GM18505 (cell line): ENCODE data around the gene GNS.

Experiments used
- ATAC-seq: cut with Tn5 transposase; IDR thresholded peaks from one replicate; pipeline ENCODE4 v1.9.1; 2021; ENCODE audit not compliant: unreplicated experiment
- POLR2A ChIP-seq: IDR thresholded peaks from 4 replicates; pipeline ENCODE4 v1.6.1; 2011; ENCODE audit warnings: borderline replicate concordance; ENCODE audit not compliant: insufficient read depth, insufficient read length; ENCODE audit errors: extremely low read depth

Gene GNS

DNA sequence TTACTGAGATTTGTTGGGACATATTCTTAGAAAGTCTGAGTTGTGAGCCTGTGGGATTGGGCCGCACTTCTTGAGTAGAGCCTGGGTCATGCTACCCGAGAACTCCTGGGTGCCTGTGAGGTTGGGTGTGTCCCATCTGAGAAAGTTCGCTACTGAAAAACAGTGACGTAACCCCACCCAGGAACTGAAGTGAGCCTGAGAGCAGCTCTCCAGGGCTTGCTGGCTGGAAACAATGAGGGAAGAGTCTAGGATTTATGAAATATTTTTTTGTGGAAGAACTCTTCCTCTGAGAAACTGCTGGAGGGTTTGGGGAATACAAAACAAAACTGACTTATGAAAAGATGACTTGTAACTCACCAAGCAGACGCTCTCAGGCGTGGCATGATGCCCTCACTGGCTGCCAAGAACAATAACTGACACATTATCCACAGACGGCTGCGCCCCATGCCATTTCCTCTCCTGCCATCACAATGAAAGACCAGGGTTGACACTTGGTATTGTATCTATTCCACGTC is 79.7 kb downstream of the GNS start:
- no peak for TF ChIP-seq POLR2A
- no peak for ATAC-seq

DNA sequence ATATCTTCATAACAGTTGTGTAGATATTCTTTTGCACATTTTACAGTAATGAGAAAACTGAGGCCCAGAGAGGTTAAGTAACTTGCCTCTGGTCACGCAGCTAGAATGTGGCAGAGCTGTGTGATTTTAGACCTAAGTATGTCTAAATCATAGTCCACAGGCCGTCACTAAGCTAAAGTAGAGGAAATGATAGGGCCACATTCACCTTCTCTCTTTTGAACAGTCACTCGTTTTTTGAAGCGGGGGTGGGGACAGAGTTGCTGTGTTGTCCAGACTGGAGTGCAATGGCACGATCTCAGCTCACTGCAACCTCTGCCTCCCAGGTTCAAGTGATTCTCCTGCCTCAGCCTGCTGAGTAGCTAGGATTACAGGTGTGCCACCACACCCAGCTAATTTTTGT is 80.4 kb downstream of the GNS start:
- TF ChIP-seq POLR2A: no peak
- ATAC-seq: no peak

DNA sequence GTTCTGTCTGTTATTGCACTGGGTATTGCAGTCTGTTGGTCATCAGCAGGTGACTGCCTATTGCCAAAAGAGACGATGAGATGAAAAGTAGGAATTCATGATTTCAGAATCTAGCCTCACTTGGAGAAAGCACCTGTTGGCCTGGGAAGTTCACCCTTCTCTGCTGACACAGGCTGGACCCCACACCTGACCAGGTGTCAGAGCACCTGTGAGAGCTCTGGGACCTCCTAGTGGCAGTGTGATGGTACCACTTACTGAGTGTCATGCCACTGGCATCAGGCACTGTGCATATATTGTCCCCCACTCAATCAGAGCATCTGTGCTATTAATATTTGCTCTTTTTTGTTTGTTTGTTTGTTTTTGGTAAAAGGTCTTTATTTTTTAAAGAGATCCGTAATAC is 81.0 kb downstream of the GNS start:
- ATAC-seq: no peak
- no peak for TF ChIP-seq POLR2A

DNA sequence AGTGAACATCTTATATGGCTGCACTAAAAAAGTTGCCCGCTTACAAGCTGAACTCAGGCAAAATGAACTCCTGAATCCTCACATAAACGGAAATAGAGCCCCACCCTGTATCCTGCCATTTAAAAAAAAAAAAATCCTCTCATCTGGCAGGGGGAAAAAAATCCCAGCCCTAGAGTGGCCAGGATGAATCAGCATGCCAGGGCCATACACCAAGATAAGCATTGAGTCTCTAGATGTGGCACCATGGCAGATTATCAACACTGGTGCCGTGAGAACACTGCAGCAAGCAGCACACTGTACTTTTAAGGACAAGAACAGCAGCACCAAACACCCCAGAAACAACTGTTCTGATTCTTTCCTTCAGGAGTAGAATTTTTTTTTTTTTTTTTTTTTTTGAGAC is 83.4 kb downstream of the GNS start:
- TF ChIP-seq POLR2A: no peak
- no peak for ATAC-seq

DNA sequence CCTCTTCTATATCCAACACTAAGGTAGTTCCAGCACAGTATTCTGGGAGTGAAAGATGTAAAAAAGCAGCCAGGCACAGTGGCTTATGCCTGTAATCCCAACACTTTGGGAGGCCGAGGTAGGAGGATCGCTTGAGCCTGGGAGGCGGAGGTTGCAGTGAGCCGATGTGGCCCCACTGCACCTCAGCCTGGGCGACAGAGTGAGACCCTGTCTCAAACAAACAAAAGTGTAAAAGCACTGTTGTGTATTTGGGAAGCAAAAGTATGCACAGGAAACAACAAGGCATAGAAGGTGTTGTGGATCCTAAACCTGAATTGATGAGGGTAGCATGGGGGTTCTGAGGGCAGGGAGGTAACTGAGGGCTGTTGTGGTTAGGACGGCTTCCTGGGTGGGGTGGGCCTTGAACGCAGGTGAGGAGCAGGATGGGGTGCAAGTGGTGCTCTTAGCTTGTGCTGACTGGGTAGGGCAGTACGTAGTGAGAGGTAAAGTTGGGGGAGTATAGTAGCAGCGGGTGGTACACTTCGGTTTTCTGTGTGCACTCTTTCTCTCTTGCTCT is 84.8 kb downstream of the GNS start:
- no peak for TF ChIP-seq POLR2A
- no peak for ATAC-seq

DNA sequence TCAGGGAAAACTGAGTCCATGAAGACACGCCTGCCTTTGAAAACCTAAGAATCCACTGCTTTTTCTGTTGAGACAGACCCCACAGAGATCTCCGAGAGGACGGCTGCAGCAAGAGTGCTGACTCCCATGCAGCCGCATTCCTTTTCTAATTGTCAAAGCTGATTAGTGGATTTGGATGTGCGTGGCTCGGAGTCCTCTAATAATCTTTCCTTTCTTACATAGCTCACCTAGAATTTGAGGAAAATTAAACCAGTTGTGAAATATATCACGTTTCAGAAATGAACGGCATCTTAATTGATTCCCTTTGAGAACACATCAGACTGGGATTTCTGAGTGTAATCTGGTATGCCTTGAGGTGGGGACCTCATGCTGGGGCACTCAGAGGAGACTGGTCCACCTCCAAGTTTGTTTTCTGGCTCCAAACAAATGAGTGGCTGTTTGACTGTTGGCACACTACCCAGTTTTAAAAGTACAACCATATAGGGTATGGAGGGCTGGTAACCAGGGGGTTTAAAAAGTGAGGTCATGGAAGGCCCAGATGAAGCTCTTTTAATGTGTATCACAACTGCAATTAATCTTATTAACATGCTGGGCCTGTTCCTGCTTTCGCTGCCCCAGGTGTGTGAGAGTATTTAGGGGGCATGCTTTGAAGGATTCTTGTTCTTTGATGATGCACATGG is 85.6 kb downstream of the GNS start:
- ATAC-seq: no peak
- TF ChIP-seq POLR2A: no peak

DNA sequence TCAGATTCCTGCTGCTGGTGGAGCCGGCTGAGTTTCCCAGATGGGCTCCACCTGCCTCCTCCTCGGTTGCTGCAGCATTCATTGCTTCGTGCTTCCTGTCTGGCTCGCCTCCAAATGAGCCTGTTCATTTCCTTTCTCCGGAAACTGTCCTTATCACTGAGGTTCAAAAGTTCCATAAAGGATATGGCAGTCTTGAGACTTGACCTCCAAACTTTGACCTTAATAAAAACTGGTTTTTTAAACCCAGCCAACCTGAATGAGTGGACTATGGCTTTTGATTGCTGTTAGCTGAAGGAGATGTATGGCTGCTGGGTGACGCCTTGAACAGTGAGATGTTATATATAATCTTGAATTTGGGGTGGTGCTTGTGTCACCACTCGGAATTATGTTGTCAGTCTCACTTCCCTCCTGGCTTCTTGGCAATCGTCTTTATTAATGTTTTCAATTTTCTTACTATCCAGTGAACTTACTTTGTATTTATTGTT is 86.2 kb downstream of the GNS start:
- no peak for TF ChIP-seq POLR2A
- no peak for ATAC-seq

DNA sequence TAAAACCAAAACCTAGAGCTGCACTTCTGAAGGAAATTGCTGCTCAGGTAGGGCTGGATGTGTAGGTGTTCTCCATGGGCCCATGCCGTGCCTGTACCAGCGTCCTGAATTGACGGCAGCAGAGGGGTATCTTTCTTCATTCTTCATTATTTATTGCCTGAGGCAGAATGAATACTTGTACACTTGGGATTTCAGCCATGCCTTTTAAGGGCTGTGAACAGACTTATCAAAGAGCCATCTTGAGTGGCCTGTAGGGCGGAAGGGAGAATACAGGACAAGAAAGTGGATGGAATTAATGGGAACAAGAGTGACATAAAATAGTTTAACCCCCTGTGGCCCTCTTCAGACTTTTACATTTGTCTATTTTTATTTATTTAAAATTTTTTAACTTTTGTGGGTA is 87.5 kb downstream of the GNS start:
- no peak for ATAC-seq
- TF ChIP-seq POLR2A: no peak

DNA sequence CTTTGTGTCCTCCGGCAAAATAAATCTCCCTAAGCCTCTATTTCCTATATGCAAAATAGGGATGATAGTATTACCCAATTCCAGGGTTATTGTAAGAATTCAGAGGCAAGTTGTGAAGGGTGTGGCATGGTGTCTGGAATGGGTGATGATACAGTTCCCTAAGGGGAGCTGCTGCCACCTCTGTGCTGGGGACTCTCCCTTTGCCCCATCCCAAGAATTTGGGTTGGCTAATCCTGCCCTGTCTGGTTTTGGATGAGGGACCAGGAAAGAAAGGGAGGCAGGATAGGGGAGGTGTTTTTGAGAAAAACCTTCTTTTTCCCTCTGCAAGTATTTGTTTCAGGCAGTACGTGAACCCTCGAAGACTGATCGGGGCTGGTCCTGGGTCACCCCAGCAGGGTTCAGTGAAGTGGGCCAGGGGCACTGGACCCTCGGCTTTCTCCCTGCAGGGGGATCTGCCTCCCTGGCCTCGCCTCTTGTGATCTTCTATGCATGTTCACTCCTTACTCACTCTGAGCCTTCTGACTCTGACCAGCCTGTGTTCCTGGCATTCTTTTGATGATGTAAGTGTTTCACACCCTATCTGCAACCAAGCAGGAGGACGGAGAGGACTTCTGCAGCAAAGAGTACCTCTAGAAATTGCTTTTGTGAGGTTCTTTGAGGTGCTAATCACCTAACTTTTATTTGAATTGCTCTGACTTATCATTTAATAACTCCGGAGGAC is 88.1 kb downstream of the GNS start:
- TF ChIP-seq POLR2A: no peak
- ATAC-seq: no peak

DNA sequence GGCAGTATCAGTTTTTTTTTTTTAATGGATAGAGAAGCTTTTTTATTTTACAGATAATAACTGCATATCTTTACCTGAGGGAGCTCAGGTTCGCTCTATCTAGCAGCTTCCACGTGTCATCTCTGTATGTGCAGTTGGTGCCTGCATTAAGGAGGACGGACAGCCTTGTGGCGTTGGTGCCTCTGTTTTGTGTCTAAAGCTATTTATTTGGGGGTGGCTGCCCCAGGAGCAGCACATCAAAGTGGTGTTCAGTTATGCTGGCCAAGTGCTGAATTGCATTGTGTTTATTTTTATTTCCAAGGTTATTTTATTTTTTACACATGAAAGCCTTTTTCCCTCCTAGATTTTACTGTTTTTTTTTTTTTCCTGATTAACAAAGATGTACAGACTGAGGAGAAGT is 89.2 kb downstream of the GNS start:
- ATAC-seq: no peak

DNA sequence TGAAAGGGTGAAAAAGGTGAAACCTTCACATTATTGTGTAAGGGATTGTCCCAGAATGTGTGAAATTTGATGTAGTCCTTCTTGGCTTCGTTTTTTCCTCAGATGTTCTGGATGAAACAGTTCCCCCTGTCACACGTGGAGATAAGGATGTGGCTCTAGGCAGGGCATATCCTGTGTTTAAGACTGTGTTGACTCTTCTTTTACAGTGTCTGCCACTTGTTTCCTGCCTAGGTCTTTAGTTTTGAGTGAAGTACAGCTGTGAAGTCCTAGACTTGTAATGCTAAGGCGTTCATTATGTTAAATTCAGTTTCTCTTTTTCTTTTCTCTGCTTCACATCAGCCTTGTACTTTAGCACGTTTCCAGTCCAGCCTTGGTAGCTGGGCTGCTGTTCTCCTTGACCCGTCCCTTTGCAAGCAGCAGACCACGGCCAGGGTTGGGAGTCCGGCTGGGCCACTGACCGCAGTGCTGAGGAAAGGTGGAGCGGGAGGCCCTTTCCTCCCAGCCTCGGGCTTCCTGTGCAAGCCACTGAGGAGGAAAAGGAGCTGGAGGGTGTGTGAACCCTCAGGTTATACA is 89.8 kb downstream of the GNS start:
- peak; percentile 33 for TF ChIP-seq POLR2A
- ATAC-seq: peak; percentile 61

More for the DNA sequence above, 89.2 kb downstream of the GNS start:
- TF ChIP-seq POLR2A: no peak

DNA sequence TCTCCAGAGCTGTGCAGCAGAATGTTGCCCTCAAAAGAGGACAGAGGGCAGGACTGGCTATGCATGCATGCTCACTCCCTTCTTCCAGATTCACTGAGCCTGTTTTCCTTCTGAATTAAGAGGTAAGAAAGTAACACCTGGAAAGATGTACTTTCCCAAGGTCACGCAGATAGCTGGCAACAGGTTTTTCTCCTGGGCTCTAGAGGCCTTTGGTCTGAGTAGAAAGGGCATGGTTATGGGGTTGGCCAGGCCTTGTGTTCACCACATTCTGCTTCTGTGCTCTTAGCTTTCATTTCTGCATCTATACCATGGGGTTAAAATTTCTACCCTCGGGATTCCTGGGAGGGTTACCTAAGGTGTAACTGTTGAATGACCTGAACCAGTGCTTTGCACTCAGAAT is 91.4 kb downstream of the GNS start:
- no peak for TF ChIP-seq POLR2A
- no peak for ATAC-seq

DNA sequence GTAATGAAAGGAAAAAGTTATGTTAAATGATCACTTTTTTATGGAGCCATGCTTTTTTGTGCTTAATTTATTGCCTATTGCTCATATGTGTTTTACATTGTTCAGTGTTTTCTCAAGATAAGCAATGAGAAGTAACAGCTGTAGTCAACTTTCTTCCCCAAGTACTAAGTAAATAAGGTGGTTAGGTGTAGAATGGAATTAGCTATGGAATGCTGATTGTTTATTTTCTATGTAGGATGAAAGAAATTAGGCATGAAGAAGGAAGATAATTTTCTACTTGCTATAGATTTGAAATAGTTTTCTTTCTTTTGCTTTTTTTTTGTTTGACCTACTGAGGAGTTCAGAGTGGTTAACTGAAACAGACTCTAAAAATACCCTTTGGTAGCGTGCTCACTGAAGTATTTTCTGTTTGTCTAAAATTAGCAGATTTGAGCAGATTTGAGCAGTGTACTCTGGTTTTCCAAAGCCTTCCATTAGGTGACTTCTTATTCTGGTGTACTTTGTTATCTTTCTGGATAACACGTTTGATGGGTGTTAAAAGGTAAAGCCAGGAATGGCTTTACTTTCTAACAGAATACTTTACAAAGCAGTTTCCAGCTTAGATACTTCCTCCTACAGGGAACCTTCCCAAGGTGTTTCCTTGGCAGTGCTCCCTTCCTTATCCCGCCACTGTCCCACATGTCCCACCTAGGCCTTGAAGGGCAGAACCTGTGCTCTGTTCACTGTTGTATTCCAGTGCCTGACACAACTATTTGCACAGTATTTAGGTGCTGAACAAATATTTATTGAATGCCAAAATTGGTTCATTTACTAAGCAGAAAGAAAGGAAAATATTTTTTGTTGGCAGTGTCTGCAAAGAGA is 92.9 kb downstream of the GNS start:
- TF ChIP-seq POLR2A: no peak
- no peak for ATAC-seq

DNA sequence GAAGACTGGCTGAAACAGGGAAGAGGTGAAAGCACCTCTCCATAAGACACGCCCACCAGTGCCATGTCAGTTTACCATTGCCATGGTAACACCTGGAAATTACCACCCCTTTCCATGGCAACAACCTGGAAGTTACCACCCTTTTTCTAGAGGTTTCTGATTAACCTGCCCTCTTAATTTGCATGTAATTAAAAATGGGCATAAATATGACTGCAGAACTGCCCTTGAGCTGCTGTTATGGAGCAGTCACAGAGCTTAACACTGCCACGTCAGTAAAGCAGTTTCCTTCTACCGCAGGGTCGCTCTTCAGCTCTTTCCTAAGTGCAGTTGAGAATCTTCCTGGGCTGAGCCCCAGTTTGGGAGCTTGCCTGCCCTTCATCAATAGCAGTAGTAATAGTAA is 93.7 kb downstream of the GNS start:
- peak; percentile 85 for TF ChIP-seq POLR2A

More for the DNA sequence above, 93.7 kb downstream of the GNS start:
- no peak for ATAC-seq
